Cardiac fibroblast (primary cell): Measurements from ENCODE around the gene MPV17L.

Experiments used
- DNase-seq, 2 donors: peaks; one replicate each; pipeline versions ENCODE4 v3.0.0 to v3.0.0-alpha.2; 2010; ENCODE audit warnings: low read depth in 2 of 2
- H3K4me3 ChIP-seq, 2 donors: replicated peaks in 1 of 2; 1 replicate in 1 of 2; 2 replicates in 1 of 2; pipeline ENCODE4 v1.5.1; 2011; ENCODE audit warnings: low read depth in 2 of 2, low read length in 2 of 2, mild to moderate bottlenecking in 2 of 2, moderate library complexity in 1 of 2
- CTCF ChIP-seq: IDR thresholded peaks from one replicate; pipeline ENCODE4 v1.5.1; 2011; ENCODE audit warnings: low read depth, mild to moderate bottlenecking, low read length, inconsistent platforms

MPV17L gene

GRCh38 chr16:15461376-15461775 lies 65.8 kb downstream of the MPV17L start:
- TF ChIP-seq CTCF, result no peak
- DNase-seq, result peak in 1 of 2 donors; percentile 49
- H3K4me3 ChIP-seq, result no peak overlapping the region
